SHP77 treated with DMSO at 0.1 percent for 48 hours (cell line): ENCODE results near the gene PLEK.
"Not testable (repeated sequence)": the region's sequence is repeated elsewhere in the genome, so short reads cannot be mapped to it uniquely, and the experiment has no call there.

Source experiments
- DNase-seq: peaks from one replicate; lab custom pipeline; 2025; lab: John Stamatoyannopoulos, UW

The PLEK gene, protein sequence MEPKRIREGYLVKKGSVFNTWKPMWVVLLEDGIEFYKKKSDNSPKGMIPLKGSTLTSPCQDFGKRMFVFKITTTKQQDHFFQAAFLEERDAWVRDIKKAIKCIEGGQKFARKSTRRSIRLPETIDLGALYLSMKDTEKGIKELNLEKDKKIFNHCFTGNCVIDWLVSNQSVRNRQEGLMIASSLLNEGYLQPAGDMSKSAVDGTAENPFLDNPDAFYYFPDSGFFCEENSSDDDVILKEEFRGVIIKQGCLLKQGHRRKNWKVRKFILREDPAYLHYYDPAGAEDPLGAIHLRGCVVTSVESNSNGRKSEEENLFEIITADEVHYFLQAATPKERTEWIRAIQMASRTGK

GRCh38 chr2:68365087-68365486 lies at the start of gene PLEK:
PLEK (plus strand) TSS chr2:68365282; CDS start chr2:68365352, 70 bp downstream.
- no peak for DNase-seq

- no peak for DNase-seq
These were observed 49.0 kb upstream of the PLEK start for GRCh38 chr2:68316111-68316510.

DNA sequence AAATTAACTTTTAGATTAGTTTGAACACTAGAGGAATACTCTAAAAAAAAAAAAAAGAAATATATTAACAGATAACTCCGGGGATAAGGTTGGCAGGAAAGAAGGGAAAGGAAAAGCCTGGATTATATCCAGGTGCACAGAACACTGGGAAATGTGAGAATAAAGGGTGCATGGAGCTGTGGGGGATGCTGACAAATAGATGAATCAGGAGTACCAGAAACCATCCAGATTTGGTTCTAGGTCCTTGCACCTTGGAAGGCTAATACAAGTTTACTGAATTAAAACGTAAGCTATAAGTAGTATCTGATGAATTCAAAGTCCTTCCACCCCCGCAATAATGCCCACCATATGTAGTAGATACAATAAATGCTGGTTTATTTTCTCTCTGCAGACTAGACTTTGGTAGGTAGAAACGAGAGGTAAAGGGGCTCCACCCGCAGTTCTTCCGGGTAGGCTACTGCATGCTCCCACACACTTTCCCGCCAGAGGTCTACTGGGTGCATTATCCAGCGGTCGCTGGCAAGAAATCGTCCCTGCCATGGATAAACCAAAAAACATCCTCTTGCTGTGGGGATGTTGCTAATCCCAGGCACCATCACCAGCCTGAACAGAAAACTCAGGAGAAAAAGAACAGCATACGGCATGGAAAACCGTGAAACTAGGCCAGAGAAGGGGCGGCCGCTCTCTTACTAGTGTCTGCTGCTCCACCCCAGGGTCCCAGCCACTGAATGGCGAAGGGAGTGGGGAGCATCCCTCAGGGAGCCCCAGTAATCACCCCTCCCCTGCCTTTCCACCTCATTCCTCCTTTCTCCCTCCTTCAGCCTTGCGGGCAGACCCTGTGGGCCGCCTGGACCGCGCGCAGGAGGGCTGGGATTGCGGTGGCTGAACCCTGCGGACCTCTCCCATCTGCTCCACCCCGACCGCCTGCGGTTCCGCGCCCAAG lies 46.8 kb upstream of the PLEK start:
- DNase-seq, result peak; percentile 4

DNA sequence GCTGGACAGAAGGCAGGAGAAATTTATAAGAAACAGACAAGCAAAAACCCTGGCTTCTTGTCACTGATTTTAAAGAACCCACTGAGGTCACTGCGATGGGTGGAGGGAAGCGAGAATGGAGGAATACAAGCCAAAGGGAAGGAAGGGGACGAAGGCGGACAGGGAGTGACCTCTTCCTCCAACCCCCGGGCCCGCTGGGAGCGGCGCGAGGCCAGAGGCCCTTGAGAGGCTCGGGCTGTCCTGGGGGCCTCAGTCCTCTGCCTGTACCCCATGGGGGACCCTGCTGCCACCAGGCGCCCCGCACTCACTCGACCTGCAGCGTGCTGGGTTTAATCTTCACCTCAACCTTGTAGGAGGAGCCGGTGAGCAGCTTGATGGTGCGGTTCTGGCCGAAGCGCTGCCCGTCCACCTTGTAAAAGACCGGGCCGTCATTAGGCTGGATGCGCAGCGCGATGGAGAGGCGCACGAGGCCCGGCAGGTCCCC lies 46.1 kb upstream of the PLEK start:
- no peak for DNase-seq

DNA sequence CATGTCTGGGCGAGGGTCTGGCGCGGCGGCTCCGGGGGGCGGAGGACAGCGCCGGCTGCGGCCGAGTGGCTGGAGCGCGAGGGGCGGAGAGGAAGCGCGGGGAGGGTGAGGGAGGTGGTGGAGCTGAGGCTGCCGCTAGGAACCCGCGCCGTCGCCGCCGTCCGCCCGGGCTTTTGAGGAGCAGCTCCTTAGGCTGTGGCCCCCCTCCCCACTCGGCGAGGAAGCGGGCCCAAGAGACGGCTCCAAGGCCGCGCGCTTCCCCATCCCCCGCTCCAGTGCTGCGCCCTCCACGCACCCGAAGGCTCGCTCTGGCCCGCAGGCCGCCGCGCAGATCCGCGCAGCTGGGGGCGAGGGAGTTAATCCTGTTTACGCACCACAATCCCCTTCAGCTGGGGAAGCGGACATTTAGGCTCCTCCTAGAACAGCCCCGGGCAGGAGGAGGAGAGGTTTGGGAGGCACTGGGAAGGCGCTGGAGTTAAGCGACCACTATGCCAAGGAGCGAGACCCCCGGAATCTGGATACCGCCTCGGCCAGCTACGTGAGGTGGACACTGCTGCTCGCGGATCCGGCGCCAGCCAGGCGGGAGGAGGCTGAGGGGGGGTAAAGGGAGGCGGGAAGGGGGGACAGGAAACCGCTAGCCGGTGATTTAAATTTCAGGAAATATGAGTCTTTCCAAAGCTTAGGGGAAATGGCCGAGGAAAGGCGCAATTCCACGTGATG lies 45.5 kb upstream of the PLEK start, which contains the start of gene CNRIP1:
Gene CNRIP1, minus strand, starts transcription at position 552 of the 720 bp plus-strand sequence. Its CDS starts 549 bp downstream, at position 3.
- DNase-seq, result peak; percentile 73

GRCh38 chr2:68320118-68320641 lies 44.9 kb upstream of the PLEK start:
- DNase-seq, result peak; percentile 73

DNA sequence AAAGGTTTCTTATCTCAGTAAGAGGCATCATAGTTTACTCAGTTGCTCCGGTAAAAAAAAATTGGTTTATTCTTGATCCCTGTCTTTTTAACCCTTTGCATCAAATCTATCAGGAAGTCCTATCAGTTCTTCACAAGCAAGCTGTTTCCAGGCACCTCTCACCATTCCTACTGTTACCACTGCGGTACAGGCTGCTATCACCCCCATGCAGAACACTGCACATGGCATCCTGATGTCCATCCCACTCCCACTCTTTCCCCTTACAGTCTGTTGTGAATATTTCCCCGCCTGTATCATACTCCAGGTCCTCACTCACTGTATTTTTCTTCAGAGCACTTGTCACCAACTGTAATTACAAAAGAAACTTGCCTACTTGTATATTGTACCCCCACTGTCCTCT lies 40.0 kb upstream of the PLEK start:
- DNase-seq, result no peak

DNA sequence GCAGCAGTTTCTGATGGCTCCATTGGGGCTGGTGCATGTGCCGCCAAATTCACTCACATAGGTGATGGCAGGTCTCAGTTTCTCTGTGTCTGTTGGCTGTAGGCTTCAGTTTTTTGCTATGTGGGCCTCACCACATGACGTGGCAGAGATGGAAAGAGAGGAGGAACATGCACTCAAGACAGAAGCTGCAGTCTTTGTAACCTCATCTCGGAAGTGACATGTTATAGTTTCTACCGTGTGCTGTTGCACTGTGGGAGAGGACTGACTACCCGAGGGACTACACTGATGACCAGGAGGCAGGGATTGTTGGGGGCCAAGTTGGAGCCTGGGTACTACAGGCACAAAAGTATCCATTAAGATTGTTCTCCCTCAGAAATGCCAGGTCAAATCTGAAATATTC lies 36.2 kb upstream of the PLEK start:
- no peak for DNase-seq

- no peak for DNase-seq
These were observed 34.4 kb upstream of the PLEK start for GRCh38 chr2:68330691-68331090.

DNA sequence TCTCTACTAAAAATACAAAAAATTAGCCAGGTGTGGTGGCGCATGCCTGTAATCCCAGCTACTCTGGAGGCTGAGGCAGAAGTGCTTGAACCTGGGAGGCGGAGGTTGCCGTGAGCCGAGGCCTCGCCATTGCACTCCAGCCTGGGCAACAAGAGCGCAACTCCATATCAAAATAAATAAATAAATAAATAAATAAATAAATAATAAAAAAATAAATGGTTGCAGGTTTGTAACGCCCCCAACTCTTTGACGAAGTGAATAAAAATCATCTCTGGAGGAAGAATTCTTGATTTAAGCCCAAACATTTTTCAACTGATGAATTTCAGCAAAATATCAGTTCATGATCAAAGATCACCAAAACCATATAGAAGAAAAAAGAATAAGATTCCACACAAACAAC lies 32.1 kb upstream of the PLEK start:
- no peak for DNase-seq

GRCh38 chr2:68333931-68334330 lies 31.2 kb upstream of the PLEK start:
- DNase-seq, result no peak

GRCh38 chr2:68336192-68336591 lies 28.9 kb upstream of the PLEK start:
- no peak for DNase-seq

DNA sequence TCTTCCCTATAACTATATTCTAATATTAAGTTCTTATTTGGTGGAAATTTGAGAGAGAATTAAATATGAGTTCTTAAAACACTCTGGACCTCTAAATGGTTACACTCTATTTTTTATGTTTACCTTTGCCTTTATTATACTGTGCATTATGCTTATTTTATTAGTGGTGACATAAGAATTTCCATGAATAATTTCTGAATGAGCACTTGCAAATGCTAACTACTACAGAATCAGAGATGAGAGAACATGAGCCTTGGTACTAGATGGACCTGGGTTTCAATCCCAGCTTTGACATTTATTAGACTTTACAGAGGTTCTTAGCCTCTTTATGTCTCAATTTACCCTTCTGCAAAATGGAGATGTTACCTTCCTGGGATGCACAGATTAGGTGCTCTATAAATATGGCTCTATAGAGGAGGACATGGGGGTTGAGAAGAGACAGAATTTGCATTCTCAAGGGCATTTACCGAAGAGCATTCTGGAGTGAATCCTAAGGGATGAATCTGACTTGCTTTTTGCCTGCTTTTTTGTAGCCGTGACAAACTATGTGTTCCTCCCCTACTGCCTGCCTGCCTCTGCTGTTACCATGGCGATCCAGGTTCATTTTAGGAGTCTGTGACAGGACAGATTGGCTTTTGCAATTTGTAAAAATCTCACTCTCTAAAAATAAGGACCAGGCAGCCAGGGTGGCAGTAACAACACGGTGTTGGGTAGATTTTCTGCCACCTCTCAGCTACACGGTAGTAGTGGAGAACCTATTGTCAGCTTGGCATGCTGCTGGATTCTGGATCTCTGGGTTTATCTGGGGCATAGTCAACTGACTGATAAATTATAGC lies 24.6 kb upstream of the PLEK start:
- no peak for DNase-seq

GRCh38 chr2:68341062-68341329 lies 24.1 kb upstream of the PLEK start:
- DNase-seq, result no peak

GRCh38 chr2:68341583-68341982 lies 23.5 kb upstream of the PLEK start:
- DNase-seq, result no peak

DNA sequence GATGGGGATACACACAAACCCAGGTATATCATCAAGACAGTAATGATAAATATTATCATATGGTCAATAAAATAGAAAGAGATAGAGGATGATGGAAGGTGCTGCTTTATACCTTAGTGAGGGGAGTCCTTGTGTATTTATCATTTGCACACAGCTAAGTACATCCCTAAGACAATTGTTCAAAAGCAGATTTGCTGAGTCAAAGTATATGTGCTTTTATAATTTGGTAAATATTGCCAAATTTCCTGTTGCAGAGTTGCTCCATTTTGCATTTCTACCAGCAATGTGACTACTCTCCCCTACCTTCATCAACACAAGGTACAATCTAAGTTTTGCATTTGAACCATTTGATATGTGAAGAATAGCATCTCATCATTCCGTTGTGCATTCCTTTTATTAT lies 22.6 kb upstream of the PLEK start:
- DNase-seq, result no peak

DNA sequence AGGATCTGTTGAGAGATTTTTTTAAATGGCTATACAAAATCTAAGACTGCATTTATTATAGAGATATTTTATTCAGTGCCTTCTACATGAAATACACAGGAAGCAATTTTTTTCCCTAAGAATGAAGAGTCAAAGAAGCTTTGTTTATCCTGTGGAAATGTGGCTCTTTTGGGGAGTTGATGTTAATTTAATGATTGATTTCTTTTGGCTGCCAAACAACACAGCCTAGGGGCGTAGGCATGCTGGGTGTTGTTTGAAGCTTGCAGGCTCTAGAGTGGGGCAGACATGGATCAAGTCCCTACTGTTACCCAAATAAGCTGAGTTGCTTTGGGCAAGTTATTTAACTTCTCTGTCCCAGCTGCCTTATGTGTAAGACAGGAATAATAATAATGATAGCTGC lies 21.1 kb upstream of the PLEK start:
- DNase-seq, result no peak

DNA sequence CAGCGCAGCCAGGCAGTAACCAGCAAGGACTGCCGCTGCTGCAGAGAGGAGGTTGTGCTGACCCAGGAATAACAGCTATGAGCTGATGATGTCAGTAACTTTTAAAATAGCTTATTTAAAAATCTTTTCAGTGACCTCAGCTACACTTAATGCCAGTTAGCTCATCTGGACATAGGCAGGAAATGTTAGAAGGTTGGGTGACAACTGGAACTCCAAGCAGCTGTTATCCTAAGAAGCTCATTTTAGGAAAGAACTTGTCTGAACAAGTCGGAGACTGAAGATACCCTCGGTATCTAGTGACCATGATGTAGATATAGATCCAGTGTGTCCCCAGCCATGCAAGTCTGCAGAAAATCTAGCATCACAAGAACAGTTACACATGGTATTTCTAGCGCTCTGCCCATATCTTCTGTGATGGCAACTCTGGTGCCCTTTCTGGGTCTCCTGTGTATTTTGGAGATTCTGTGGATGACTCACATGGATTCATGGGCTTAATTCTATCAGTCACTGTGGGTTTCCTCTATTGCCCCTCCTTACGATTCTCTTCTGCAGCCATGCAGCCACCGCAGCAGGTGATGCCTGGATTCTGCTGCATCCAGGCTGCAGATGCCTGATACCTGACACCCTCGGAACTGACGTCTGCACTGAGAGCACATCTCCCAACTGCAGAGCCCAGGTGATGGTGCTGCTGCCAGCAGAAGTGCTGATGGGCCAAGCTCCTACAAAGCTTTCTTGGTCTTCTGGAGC lies 19.8 kb upstream of the PLEK start:
- DNase-seq, result no peak

DNA sequence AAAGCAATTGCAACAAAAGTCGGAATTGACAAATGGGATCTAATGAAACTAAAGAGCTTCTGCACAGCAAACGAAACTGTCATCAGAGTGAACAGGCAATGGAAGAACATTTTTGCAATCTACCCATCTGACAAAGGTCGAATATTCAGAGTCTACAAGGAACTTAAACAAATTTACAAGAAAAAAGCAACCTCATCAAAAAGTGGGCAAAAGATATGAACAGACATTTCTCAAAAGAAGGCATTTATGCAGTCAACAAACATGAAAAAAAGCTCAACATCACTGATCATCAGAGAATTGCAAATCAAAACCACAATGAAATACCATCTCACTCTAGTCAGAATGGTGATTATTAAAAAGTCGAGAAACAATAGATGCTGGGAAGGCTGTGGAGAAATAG lies 16.0 kb upstream of the PLEK start:
- DNase-seq, result not testable (repeated sequence)

- DNase-seq, result no peak
These were observed 13.1 kb upstream of the PLEK start for GRCh38 chr2:68351997-68352396.
